ENCODE data around the gene PRKN.

- TF ChIP-seq CTCF (conservative IDR thresholded peaks at IDR 0.05; ENCODE audit: low read depth, low read length) (no peak), EZH2 (IDR thresholded peaks at IDR 0.05; ENCODE audit: borderline replicate concordance, low read depth, low read length, poor library complexity, severe bottlenecking) (no peak)
Observed at GRCh38 chr6:162478192-162478671, 249.3 kb downstream of the PRKN start.

All from A673 (cell line).